ENCODE measurements around the gene MRM2.

MRM2 gene

DNA sequence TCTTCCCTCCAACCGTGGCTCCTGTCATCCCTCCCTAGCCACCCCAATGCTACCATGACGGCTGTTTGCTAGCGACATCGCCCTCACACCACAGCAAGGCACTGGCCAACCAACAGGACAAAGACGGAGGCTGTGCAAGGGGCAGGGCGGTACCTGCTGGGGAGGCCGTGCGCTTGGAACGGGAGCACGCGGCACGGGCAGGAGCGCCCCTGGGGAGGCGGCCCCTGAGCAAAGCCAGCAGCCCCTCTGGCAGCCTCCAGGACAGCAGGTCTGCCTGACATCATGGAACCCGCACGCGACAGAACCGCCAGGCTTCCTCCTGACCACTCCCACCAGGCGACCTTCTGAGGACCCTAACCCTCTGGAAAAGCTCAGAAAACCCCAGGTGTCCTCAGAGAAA lies 22.0 kb downstream of the MRM2 start:
- no peak for DNase-seq

DNA sequence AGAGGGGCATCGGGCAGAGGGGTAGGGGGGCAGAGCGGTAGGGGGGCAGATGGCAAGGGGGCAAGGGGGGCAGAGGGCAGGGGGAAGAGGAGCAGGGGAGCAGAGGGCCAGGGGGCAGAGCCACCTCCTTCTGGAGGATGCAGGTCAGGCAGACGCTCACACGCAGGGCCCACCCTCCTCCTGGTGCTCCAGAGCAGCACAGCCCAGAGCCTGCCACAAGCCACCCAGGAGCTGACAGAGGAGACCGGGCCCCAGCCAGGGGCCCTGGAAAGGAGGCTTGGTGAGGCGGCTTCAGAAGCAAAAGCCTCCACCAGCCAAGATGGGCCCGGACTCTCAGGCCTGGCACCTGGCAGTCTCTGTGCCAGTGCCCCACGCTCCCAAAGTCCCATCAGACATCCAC lies 22.4 kb downstream of the MRM2 start:
- no peak for DNase-seq

DNA sequence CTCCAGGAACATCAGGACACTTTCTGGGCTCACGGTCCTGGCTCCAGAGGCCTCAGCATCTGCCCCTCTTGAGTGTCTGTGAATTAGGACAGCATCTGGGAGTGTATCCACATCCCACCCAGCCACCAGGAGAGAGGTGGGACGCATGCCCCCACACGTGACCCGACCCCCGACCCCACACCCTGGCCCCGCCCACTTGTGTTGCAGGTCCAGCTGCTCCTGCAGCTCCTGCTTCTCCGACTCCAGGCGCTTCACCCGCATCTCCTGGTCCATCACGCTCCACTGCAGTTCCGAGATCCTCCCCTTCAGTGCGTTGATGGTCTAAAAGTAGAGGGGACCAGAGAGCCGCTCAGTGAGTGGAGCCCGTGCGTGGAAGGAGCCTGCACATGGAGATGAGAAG lies 22.9 kb downstream of the MRM2 start:
- no peak for DNase-seq

DNA sequence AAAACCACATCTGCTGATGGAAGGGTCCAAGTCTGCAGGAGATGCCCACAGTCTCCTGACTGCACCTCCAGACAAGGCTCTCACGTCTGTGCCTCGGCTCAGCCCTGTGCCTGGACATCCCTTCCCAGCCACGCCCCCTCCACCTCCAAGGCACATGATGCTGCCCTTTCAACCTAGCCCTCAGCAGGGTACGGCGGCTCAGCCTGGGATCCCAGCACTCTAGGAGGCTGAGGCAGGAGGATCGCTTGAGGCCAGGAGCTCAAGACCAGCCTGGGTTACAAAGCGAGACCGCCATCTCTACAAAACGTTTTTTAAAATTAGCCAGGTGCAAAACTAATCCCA lies 23.6 kb downstream of the MRM2 start:
- DNase-seq: no peak

DNA sequence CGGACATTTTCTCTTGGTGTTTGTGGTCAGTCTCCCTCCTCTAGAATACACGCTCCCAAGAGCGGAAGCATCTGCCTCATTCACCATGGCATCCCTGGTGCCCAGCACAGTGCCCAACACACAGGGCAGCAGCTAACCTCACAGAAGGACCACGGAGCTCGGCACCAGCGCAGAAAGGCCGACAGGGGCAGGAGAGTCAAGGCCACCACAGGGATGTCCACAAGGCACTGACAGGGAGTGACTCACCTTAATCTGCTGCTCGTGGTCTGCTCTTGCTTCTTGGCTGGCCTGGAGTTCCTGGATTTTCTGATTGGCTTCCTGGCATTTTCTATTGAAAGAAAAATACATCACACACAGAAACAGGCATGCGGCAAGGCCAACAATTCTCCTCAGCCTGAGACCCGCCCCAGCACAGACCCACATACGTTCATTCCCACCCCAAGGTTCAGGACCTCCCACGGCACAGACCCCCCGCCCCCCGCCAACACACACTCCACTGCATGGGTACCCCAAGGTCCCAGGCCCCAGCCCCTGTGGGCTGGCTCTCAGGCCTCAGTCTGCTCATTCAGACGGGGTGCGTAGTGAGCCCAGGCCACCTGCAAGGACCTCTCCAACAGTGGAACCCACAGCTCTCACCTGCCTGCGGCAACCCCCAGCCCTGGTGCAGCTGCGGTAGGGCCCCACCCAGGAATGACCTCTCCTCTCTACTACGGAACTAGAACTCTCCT lies 24.1 kb downstream of the MRM2 start:
- no peak for DNase-seq

DNA sequence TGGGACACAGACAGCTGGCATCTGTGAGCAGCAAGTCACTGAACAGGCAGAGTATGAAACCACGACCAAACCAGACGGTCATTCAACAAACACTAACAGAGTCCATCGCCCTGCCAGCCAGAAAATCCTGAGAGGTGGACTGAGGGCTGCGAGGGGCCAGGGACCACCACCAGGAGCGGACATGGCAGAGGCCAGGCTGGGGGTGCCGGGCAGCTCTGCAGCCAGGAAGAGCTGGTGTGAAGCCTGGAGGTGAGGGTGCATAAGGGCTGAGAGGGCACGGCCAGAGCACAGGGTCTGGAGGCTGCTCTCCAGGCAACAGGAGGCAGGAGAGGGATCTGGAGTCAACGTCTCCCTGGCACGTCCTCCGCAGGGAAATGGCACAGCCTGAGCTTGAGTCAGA lies 24.8 kb downstream of the MRM2 start:
- no peak for DNase-seq

DNA sequence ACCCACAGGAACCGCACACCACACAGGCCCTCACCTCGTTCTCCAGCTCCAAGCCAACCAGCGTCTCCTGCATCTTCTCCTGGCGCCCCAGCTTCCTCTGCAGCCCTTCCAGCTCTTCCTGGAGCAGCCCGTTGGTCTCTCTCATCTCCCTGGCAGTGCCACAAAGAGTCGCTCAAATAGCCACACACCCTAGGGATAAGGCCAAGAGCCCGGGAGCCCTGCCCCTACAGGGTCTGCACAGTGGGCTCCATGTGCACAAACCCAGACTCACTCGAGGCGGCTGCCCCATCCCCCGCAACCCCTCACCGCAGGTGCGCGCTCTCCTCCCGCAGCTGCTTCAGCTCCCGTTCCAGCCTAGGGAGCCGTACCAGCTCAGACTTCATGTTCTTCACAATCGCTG lies 26.2 kb downstream of the MRM2 start:
- DNase-seq: no peak

DNA sequence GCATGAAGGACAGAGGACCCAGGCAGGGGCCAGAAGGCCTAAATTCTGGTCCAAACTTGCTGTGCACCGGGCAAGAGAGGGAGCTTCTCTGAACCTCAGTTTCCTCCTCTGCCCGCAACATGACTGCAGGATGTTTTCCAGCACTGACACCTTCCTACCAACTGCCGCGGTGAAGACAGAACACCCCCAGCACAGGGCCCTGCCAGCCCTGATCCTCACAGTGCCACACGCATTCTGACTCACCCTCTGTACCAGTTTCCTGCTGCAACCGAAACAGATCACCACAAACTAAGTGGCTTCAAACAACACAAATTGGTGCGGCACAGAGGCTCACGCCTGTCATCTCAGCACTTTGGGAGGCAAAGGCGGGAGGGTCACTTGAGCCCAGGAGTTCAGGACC lies 27.4 kb downstream of the MRM2 start:
- peak; percentile 9 to 30 for DNase-seq

DNA sequence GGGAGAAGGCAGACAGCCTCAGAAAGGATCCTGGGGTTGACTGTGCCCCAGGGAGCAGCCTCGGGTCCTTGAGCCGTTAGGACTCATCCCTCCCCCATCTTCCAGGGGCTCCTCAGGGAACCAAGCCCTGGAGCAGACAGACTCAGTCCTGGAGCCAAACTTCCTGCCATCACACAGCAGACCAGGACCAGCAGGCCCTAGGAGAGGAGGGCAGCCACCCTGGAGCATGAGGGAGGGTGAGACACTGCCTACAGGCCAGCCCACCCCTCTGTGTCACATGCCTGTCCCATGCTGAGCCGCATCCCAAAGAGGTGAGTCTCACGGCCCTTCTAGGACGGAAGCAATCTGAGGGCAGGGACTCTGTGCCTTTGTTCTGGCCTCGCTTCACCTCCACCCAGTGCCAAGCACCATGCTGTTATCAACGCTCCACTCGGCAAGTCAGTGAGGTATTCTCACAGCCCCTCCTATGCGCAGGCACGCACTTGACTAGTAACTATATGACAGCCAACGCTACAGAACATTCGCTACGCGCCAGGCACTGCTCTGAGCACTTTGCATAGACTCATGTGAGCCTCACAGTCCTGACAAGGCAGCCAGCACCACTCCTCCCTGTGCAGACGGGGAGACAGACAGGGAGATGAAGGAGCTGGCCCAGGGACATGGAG lies 28.3 kb downstream of the MRM2 start:
- DNase-seq: no peak

DNA sequence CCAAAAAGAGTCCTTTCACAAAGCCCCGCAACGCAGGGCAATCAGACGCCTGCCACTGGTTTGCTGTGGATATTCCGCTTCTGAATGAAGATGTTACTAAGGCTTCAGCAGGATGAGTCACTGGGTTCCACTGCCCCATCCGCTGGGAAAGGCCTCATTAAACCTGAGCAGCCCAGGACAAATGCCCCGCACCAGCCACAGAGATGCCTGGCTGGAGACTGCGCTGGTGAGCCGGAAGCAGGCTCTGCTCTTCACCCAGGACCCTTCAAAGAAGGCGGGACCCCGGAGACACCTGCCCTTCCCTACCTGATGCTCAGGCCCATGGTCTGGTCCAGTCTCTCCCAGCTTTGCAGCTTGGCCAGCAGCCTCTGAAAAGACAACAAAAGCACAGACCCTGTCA lies 29.1 kb downstream of the MRM2 start:
- DNase-seq: no peak

DNA sequence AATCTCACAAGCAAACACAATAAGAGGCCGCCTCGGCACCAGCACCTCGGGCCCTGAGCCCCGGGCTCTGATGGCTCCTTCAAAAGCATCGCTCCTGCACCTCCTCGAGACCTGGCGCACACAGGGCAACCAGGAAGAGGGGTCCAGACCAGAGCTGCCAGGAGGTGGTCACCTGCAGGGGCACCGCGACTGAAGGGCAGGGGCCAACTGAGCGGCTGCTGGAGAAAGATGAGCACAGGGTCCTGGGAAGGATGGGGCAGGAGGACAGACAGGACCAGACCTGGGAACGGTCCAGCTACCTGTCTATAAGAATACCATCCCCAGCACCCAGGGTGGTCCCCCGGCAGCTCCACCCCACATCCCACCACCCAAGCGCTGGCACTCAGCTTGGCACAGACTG lies 30.1 kb downstream of the MRM2 start:
- DNase-seq: no peak

DNA sequence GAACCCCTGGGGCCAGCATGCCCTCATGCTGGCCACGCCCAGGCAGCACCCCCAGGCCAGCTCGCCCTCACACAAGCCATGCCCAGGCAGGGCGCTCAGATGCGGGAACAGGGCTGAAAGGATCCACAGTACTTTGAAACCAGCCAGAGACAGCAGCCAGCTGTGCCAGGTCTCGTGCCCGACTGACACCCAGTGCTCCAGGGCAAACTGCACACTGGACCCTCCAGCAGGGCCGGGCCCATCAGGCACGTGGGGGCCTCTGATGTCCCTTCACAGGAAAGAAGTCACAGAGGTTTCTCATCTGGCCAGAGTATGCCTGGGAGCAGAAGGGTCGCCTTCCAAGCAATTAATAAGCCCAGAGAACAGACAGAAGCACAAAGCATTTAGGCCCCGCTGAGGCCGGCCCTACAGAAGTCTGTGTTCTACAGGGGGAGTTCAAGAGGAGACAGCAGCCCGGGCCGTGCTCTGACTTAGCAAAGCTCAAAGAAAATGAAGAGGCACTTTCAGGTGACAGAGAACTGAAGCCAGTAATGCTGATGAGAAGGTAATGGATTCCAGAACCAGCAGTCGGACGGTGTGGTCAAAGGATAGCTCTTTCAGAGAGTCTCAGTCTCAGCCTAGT lies 30.6 kb downstream of the MRM2 start:
- DNase-seq: no peak

DNA sequence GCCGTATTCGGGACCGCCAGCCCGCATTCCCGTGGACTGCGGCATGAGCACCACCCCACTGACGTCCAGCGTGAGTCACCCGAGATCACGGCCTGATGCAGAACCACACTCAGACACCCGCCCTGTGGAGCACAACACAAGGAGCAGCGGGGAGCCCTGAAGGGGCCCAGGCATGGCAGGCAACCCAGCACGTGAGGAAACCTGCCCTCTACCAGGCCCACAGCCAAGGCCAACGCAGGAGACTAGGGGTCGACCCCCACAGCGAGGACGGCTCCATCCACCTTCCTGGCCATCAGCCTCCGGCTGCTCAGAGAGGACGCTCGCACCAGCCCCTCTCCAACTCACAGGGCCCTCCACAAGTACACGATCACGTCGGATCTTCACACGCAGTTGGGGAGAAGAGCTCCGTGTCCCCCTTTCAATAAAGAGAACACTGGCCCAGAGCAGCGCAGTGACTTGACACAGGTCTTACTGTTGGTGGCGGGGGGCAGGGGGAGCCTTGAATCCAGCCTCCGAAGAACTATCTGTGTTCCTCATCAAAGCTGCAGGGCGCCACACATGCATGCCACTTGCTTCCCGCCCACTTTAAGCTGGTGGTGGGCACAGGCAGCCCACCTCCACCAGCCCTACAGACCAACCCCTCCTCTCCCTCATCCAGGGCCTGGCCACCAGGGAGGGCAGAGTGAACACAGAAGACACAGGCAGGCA lies 31.3 kb downstream of the MRM2 start:
- DNase-seq: no peak

DNA sequence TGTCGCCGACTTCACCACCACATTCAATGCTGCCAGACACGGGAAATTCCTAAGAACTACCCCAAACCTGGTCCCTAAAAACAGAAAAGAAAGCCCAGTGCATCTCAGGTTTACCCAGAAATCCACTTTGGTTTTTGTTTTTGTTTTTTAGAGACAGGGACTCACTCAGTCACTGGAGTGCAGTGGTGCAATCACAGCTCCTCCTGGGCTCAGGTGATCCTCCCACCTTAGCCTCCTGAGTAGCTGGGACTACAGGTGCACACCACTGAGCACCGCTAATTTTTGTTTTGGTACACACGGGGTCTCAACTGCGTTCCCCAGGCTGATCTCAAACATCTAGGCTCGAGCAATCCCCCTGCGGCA lies 32.1 kb downstream of the MRM2 start:
- no peak for DNase-seq

DNA sequence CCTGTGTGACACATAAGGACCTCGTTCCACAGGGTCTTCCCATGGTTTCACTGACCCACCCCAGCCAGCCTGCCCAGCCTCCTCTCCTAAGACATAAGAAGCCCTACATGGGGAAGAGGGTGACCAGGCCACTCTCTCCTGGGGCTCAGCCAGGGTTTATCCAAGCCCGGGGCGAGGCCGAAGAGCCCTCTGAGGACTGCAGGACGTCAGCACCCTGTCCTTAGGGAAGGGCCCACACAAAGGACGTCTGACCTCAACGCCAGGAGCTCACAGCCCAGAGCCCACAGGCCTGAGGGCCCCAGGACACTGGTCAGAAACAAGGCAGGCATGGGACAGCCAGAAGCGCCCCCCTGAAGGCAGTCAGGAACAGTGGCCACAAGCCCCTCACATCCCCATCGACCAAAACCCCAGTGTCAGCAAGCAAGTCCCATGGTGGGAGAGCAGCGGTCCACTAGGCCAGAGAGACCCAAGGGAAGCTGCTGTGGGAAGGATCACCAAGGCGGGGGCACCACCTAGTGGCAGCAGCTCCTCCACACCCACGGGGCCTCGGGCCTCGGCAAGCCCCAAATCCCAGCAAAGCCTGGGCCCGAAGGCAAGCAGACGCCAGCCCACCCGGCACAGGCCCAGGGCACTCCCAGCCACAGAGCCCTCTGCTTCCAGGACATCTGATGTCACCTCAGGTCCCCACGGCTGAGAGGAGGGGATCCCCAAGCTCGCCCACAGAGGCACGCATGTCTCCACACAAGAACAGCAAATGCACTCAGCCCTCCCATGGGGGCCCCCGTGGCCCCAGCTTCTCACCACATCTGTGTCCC lies 32.7 kb downstream of the MRM2 start:
- peak; percentile 43 to 54 for DNase-seq

DNA sequence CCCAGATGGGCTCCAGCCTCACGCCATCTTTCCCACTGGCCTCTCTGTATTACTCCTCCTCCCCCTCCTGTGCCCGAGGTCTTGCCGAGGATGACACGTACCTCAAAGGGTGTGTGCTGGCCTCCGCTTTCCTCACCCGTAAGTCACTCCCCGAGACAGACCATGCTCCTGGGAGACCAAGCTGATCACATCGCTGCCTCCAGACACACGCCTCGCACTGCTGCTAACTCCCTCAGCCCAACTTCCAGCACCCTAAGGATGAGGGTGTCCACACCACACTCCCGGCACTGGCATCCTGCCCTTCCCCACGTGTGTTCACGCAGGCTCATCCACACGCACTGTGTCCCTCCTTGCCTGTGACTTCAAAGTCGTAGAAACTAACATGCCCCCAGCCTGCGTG lies 33.3 kb downstream of the MRM2 start:
- no peak for DNase-seq

DNA sequence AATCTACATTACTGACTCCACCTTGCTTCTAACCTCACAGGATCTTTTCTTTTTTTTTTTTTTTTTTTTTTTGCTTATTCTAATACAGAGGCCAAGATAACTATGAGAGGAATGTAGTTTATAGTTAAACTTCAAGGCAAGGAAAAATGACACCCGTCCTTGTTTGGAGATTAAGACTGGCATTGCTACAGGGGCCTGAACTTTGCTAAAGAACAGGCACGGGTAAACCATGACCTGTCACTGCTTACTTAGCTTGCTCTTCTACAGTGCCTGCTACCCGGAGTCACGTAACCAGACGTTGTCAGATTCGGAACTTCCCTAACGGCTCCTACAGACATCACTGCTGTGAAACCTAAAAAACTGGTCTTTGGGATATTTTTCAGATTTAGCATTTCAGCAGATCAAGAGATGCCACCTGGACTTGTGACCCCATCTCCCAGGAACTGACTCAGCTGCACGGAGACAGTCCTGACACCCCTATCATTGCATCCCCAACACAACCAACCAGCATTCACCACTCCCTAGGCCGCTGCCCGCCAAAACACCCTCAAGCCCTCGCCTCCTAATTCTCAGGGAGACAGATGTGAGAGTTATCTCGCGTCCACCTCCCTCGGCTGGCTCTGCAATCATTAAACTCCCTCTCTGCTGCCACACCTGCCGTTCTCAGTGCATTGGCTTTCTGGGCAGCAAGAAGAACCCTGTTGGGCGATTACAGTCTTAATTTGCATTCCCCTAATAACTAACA lies 36.8 kb downstream of the MRM2 start:
- no peak for DNase-seq

DNA sequence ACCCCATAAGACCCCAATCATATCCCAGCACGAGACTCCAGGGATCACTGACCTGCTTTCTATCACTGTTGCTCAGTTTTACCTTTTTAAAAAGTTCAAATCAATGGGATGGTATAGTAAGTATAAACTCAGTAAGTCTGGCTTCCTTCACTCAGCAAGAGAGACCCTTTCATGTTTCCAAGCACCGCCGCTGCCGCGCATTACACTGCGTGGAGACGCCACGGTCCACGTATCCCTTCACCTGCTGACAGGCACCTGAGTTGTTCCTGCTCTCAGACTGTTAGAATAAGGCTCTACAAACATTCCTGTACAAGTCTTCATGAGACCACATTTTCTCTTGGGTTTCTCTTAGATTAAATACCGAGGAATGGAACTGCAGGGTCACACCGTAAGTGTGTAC lies 37.6 kb downstream of the MRM2 start:
- no peak for DNase-seq

DNA sequence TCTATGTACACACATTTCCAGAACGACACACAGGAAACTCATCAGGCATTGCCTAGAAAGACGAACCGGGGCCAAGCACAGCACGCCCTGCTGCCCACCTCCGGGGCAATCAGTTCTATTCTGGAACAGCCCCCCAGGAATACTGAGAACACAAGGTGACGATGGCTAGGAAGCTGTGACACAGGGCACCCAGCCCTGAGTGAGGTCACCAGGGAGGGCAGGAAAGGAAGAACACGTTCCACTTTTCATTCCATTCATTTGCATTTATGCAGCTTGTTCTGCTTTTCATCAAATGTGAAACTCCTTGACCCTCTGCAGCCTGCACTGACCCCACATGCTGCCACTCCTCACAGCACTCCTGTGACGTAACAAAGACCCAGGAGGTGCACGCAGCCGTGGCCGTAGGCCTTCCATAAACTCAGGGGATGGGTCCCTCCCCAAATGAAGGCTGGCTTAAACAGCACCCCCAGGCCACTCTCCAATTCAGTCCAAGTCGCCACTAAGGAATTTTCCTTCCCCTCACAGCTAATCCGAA lies 38.2 kb downstream of the MRM2 start:
- no peak for DNase-seq

DNA sequence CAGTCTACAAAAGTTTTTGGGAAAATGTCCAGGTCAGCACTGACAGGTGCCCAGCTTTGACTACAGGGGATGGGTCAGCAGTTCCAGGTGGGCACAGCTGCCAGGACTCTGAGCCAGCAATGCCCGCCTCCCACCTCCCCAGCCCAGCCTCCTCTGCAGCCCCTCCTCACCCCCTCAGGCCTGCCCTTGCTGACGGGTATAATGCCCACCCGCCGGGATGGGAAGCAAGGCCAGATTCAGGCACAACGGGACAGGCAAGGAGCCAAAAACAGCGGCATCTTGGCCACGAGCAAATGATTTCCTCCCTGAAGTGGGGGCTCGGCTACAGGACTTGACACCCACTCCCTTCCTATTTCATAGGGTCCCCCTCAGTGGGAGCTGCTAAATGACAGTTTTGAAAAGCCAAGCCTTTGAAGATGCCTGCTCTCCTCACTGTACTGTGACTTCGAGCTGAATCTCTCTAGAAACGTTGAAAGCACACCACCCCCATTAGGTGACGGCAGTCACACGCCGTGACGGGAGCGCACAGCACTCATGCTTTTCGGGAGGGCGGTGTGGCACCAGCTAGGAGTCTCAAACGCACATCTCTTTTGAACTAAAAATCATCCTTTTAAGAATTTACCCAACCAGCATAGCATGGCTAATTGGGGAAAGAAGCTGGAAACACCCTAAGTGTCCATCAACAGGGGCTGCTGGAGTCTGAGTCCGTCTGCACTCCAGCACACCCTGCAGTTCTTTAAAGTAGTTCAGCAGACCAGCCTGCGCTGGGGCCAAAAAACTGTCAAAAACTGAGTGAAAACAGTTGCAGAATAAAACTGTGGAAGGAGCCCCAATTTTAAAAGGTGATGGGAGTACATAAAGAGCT lies 38.9 kb downstream of the MRM2 start:
- no peak for DNase-seq

DNA sequence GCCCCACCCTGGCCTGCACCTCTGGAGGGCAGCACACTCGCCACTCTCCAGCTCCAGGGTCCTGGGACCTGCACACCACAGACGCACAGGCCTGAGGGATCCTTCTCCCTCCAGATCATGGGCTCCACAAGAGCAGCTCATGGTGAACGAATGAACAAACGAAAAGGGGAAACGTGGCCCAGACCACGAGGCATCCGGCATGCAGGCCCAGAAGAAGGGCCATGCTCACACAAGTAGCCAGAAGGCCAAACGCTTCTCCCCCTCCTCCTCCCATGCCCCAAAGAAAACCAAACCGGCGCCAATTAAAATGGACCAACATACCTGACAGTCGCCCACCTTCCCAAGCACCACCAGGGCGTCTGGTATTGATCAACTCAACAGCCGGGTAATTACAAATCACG lies 39.6 kb downstream of the MRM2 start:
- no peak for DNase-seq

Measured in activated CD4-positive, alpha-beta T cell treated with anti-CD3 and anti-CD28 coated beads, Interleukin-2, amount 50 U/mL, for 48 hours (primary cell).